T-helper 1 cell treated with Interleukin-12 subunit alpha and Interleukin-12 subunit beta and Interleukin-4 antibody, amounts not matched to agents 30 ng/mL and 1 ng/mL, for 36 hours (primary cell): ENCODE data around the gene HIBADH. TPM values are rescaled to one million over a fixed set of nuclear protein-coding genes. Genes with fewer than 3 reads are reported as not detected.

Source experiments
- intact Hi-C: fragments of 100-400 bp; cut with micrococcal nuclease; formaldehyde crosslinking; loops from one replicate; pipeline ENCODE4 v1.15.1; 2024
- total RNA-seq: library from RNA; stranded (reverse); gene quantifications from 2 replicates; pipeline ENCODE4 v1.2.3, GENCODE V29; 2022

HIBADH gene
- total RNA-seq, 1 donor from 2014 or later: 11.5 TPM

DNA sequence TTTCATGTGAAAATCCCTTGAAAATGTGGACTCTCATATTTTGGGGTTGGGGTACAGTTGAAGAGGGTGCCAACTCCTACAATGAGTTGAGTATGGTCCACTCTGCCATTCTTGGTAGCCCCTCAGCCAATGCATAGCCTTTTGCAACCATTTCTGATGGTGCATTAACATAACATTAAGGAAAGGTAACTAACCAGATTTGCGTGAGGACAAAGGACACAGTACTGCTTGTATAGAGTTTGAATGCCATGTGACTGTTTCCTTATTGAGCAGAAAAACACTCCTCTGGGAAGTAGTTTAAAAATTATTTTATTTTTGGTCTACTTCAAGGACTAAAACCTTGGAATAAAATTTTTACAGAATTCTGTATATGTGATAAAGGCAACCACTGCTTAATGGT, 107.9 kb downstream of the HIBADH start:
- intact Hi-C loops: no loop called here

DNA sequence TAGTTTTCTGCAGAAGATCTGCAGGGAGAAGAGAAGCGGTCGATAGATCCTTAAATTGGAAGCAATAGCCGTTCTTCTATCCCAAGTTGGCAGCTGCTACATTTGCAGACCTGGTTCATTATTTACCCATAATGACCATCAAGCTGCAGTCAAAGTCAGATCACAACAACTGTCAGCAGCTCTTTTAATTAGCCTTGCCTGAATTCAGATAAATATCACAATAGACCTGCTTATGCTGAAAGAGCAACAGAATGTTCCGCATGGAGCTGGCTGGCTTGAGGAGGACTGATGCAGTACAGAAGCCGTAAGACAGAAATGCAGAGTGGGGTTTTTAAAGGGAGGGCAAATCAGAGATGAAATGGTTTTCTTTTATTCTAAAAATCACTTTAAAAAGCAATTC, 109.4 kb downstream of the HIBADH start:
- intact Hi-C loops: no loop called here

DNA sequence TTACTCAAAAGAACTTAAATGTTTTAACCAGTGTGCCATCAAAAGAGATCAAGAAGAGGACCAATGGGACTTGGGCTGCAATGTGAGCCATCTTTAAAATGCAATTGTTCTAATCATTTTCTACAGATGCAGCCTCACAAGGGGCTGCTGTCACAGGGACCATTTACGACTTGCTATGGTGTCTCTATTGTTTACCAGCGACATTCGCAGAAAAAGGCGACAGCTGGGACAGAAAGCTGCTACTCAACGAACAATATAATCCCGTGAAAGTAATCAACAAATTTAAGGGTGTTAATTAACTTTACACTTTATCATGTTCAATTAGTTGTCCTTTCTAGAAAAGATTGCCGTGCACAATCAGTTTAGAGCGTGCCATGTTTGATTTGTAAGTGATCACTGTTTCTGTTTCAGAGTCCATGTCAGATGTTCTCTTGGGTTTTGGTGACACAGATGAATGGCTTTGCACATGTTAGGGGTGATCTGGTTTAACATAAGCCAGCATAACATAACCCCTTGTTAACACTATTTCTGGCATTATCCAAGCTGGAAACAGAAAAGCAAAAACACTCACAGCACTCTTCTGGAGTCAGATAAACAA, 110.8 kb downstream of the HIBADH start:
- intact Hi-C loops: loop anchor here (1.0 kb wide), 1 partner anchor 31 kb away; no protein-coding TSS in a partner anchor

DNA sequence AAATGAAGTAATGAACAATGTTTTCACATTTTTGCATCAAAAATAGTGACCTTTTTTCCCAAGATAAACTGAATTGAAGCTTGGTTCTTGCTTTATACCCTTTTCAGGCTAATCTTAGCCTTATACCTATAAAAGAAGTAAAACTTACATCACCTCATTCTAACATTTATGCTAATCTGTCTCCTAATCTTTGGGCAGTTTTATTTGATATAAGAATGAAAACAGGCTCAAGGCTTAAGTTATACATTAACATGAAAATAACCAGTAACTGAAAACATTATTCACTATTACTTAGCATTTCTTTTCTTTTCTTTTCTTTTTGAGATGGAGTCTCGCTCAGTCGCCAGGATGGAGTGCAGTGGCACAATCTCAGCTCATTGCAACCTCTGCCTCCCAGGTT, 113.1 kb downstream of the HIBADH start:
- intact Hi-C loops: no loop called here

DNA sequence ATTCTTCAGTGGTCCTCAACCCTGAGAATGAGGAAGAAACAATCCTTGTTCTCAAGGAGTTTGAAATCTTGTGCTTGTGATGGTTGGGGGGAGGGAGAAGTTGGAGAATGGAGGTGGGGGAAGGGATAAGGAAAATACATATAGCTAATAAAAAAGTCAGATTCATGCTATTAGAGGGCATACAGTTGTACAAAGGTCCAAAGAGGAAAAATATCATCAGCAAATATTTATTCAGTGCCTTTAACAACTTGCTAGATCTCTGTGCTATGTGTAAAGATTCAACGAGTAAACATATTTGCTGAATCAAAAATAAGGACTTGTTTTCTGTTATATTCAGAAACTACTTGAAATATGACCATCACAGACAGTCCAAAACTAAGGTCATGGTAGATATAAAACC, 114.4 kb downstream of the HIBADH start:
- intact Hi-C loops: no loop called here

DNA sequence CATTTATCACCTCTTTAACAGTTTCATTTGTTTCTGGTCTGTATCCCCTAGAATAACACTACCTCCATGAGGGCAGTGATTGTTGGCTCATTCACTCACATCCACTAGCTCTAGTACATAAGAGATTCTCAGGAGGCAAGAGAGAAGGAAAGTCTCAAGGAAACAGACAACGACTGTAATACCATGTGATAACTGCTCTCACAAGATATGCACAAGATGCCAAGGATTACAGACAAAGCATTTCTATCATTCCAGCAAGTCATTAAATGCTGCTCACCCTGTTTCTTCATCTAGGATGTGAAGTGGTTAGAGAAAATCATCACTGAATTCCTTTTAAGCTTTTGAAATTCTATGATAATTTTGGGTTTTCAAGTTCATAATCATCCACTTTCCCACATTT, 115.3 kb downstream of the HIBADH start:
- intact Hi-C loops: no loop called here

DNA sequence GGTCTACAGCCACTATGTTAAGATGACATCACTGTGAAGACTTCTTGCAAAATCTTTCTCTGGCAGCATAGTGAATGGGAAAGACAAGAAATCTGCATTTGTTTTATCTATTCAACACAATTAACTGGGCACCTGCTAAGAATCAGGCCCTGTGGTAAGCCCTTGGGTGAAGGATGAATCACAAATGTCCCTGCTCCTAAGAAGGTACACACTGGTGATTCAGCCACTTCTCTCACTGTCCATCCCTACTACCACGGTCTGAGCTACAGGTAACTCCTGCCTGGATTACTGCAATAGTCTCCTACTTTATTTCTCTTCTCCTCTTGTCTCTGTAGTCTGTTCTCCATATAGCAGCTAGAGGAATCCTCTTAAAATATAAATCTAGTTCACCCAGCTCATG, 116.1 kb downstream of the HIBADH start:
- intact Hi-C loops: no loop called here

DNA sequence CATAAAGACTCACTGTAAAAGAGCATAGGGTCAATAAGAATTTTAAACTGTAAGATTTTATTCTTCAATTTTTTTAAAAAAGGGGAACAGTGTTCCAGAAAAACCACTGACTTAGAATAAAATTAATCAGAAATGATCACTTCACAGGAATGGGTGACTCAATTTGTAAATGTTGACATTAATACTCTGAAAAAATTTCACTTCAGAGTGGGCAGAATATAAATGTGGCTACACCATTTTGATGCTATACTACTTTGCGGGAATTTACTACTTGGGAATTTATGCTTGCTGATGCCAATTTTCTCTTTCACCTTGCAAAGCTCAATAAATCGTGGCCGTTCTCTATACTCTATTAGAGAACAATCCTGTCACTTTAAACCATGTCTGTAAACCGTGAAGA, 126.9 kb downstream of the HIBADH start:
- intact Hi-C loops: no loop called here

DNA sequence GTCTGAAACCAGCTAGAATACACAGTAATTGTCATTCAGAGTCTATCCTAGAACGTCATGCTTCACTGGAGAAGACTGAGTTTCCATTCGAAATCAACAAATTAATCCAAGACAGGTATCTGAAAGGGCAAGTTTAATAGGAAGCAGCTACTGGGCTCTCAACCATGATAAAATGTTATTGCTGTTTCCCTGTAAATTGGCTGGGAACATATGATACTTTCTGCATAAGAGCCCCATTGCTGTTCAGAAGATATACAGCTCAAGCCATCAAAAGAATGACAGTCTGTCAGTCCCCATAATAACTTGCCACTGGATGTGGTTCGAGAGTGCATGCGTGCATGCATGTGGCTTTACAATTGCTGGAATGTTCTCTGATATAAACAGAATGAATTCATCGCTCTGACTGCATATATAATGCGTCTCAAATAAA, 129.0 kb downstream of the HIBADH start:
- intact Hi-C loops: no loop called here

DNA sequence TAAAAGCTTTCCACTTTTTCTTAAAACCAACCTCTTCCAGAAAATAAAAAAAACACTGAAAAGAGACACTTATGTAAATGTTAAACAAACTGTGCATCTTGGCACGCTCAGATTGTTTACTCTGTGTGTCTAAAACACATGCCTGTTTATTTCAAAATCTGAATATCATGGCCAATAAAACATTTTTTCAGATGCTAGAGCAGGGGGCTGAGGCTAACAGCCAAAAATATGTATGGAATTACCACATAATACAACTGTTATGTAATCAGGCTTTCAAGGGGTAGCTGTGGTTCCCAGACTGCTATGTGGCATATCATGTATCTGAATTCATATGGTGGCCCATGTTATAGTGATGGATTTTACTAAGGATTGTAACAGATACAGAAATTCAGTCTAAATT, 130.4 kb downstream of the HIBADH start:
- intact Hi-C loops: no loop called here

DNA sequence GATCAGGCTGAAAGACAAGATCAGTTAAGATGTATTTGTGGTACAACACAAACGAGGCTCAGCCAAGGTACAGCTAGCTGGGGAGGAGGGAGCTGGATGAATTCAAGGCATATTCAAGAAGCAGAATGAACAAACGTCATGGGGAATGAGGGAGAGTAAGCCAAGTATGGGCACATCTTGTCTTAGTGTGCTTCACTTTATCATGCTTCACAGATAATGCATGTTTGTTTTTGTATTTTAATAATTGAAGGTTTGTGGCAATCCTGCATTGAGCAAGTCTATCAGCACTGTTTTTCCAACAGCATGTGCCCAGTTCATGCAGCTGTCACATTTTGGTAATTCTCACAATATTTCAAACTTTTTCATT, 135.4 kb downstream of the HIBADH start:
- intact Hi-C loops: no loop called here

DNA sequence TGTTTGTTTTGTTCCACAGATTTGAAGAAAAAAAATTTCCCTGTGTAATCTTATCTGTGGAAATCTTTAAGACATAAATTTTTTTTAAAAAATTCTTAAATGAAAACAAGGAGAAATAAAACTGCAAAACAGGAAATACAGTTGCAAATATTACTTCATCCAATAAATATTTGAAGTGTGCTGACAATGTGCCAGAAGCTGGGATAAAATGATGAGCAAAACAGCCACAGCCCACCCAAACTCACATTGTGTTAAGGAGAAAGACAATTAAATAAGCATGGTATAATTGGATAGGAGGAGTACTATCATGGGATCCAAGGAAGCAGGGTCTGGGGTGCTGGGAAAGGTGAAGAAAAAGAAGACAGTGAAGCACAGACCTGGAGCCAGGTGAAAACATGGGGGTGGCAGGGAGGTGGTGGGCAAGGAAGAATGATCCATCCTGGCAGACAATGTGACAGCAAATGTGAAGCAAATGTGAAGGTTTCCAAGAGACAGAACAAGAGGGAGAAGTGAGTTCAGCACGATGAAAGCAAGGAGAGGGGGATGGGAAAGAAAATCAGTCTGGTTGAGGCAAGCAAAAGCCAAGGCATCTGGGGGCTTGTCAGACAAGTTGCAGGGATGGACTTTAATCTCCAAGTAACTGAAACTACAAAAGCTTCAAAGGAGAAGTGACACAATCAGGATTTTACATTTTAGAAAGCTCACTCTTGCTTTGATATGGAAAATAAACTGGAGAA, 135.9 kb downstream of the HIBADH start:
- intact Hi-C loops: no loop called here

DNA sequence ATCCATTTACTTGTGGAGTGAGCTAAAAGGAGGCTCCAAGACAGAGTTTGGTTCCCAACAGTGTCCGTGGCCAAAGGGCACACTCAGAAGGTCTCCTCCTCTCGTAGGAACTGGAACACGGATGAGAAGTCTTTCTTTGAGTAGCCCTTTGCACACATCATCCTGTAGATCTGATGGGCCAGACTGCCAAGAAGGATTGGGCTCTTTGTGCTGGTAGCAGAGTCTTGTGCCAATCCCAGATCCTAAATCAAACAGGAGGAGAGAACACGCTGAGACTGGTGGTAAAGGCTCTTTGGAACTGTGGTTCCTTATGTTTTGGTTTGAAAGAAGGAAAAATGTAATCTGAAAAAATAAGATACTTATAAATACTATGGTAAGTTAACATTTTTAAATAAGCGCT, 136.6 kb downstream of the HIBADH start:
- intact Hi-C loops: no loop called here

DNA sequence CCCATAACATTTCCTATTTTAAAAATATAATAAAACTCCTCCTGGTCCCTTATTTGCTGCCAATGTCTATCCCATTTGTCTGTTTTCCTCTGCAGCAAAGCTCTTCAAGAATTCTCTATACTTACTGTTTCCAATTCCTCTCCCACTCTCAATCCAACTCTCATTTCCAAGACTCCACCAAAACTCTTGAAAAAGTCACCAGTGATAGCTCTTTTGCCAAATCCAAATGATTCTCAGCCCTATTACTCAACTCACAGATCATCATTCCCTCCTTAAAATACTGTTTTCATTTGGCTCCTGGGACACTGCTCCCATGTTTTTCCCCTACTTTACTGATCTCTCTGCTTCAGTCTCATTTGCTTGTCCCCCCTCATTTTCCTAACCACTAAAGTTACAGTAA, 139.4 kb downstream of the HIBADH start:
- intact Hi-C loops: no loop called here

DNA sequence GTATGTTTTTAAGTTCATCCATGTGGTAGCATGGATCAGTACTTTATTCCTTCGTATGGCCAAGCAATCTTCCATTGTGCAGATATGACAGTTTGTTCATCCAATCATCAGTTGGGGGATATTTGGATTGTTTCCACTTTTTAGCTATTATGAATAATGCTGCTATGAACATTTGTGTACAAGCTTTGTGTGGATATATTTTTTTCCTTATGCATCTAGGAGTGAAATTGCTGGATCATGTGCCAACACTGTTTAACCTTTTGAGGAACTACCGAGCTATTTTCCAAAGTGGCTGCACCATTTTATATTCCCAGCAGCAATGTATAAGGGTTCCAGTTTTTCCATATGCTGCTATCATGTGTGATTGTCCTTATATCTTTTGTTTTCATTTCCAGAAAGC, 140.1 kb downstream of the HIBADH start:
- intact Hi-C loops: no loop called here

DNA sequence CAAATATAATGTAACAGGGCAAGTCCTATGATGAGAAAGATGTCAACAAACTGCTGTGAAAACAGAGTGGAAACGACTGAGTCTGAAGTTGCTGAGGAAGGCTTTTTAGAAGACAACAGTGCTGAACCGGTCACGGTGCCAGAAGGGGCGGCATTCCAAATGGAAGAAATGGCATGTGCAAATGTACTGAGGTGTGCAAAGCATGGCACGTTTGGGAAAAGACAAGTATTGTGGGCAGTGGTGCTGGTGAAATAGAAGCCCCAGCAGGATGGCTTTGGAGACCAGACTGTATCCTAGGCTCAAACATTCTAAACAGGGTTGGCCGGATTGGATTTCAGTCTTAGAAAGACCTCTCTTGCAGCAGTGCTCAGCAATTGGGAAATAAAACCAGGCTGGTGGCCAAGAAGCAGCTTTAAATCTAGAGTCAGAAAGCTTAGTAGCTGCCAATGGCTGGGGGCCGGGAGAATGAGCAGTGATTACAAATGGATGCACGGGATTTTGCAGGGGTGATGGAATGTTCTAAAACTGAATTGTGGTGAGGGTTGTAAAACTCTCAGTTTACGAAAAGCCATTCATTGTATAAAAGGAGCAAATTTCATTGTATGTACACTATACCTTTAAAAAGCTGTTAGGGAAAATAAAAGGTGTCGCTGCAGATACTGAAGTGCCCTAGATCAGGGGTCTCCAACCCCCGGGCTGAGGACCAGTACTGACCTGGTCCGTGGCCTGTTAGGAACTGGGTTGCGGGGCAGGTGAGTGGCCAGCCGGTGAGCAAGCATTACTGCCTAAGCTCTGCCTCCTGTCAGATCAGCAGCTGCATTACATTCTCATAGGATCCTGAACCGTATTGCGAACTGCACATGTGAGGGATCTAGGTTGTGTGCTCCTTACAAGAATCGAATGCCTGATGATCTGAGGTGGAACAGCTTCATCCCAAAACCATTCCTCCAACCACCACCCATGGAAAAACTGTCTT, 141.6 kb downstream of the HIBADH start:
- intact Hi-C loops: no loop called here

DNA sequence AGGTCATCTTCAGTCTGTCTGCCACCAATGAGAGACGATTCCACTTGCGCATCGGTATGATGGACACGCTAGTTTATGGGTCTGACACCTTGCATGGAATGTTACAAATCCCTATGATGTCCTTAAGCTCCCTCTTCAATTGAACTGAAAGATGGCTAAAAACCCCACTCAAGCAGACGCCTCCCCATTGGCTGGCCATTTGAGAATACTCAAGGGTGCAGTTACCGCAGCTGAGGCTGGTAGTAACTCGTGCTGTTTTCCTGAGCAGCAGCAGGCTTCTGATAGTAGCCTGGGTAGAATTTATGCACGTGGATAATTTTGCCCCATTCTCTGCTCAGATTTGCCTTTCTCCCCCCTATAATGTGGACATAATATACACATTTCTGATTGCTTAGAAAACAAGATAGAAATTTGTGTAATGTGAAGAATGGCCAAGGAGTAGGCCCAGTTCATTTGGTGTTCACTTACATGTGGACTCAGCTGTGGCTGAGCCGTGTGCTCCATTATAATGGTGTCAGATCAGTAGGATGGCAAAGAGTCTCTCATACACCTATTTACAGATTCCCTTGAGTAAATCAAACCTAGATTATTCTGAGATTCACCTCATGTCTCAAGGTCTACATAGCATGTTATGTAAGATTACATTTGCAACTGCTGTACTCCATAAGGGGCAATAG, 142.8 kb downstream of the HIBADH start:
- intact Hi-C loops: no loop called here

DNA sequence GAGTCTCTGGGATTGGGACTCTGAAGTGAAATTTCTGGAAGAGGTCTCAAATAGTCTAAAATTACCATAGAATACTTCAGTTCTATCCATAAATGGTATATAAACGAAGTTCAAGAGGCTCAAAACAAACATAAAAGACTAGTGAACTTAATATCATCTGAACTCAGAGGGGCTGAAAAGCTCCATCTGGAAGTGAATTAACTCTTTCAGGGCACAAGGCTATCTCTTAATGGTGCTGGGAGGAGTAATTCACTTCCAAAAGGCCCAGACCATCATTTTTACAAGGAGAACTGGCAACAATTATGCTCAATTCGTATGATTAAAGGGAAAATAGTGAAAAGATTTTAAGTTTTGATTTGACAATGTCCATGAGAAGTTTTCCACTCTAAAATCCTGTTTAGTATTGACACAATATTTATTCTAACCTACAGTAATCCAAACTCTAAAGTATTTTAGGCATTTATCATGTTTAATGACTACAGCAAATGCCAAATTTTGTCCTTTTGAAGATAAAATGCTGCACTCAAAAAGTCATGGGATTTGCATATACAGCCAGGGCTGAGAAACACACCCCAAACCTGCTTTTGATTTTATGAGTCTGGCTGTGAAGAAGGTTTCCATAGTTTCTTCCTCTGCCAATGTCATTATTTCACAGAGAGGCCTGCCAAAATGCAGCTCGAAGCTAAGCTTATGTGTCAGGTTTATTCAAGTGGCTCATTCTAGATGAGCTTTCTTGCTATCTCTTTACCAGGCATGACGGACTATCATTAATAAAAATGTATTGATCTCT, 143.9 kb downstream of the HIBADH start:
- intact Hi-C loops: no loop called here

DNA sequence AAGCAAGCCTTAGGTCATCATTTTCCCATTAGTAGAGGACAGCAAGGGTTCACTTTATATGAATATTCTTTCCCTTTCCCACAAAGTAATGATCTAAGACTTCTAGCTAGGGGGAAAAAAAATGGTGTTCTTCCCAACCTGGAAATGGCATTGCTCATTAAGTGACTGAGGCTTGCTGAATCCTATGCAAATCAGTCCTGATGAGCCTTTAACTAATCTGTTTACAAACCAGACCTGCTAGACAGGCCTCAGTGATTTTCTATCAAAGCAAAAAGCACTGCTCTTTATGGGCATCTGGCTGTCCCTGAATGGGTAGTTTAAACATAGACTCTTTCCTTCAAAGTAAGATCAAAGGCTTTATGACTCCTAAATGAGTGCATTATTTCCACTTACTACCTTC, 146.3 kb downstream of the HIBADH start:
- intact Hi-C loops: no loop called here

DNA sequence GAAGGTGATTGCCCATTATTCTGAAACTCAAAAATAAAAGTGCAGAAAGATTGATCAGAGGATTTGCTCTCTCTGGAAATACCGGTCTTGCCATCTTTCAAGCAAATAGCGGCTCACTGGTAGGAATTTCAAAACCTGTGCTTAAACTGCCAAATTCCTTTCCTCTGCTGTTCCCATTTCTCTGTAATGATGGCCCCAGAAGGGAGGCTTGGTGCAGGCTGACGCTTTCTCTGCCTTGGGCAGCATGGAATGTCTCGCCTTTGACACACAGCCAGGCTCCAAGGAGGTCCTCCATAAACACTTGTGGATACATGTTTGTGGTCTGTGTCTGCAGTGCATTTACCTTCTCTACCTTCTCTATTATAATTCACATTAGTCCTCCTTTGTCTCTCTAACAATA, 146.8 kb downstream of the HIBADH start:
- intact Hi-C loops: no loop called here

DNA sequence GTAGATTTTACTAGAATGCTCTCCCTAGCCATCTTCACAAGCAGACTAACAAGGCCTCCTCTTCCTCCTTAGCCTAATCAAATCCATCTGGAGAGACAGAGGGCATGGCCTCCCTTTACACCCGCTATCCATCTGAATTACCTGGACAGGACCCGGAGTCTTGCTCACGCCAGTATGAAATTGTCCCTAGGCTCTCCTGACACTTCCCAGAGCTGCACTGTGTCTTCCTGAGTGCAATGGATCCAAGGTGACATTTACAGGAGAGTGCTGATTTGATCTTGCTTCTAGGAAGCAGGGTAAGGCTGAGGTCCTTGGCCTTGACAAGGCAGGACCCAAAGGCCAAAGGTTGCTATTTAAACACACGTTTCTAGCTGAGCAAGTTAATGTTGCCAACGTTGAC, 147.8 kb downstream of the HIBADH start:
- intact Hi-C loops: no loop called here
